Measurements from ENCODE around the gene ARHGAP22.

Gene ARHGAP22

GRCh38 chr10:48549236-48549635, 55.6 kb downstream of the ARHGAP22 start:
- no peak for DNase-seq

DNA sequence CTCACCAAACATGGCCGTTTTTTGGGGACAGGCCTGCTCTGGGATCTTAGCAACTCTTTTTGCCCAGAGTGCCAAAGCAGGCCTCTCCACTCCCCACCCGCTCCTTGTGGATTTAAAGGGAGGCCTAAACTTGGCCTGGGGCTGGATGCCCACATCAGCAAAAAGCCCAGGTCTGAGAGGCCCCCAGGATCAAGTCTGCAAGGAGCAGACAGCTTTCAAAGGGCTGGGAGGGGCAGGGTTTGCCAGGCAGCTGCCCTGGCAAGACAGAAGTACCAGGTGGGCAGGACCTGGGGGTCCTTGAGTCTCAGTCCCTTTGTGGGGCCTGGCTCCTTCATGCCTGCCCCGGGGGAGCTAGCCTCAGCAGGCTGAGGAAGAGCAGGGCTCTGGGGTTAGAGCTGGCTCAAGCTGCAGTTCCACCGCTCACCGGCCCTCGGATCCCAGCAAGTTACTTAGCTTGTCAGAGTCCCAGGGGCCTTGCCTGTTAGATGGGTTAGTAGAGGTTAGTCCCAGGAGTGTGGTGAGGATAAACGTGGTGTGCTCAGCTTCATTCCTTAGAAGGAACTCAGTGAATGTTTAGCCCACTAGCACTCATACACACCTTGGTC, 56.2 kb downstream of the ARHGAP22 start:
- DNase-seq = no peak

DNA sequence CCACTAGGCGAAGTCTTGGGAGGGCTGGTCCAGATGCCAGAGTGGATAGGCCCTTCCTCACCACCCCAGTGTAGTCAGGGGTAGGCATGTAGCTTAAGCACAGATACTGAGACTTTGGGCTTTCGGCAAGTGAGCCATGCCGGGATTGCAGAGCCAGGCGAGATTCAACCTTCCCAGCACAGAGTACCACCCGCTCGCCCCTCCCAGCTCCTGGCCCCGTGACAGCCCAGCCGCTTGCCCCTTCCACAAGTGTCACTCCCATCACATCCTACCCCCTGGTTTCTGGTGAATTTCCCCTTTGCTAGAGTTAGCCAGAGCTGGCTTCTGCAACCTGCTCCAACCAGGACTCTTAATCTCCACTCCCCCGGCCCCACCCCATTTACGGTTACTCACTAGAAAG, 56.9 kb downstream of the ARHGAP22 start:
- no peak for DNase-seq

- no peak for DNase-seq
These were observed 57.6 kb downstream of the ARHGAP22 start for GRCh38 chr10:48547061-48547895.

DNA sequence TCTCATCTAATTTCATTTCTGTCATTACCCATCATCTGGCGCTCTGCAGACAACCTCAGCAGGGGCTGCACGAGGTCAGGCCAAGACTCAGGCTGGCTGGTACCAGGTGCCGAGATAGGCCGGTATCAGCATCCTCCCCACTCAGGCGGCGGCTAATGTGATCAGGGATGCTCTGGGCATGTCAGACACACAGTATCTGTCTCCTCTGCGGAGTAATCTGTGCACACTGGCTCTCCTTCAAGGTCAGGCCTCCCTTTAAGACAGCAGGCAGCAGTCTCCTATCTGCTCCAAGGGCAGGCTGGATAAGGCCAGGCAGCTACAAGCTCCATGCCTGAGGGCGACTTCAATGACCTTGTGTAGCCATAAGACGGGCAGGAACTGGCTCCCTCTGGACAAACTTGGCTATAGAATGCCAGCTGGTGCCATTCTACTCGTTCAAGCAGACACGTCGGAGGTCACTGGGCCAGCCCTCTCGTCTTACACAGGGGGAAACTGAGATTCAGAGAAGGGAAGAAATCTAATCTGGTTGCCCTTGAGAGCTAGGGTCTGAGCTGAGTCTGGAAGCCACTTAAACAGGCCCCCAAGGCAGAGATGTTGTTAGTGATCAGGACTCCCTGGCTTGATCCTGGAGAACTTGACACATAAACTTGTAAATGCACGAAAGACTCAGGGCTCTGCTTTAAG, 59.3 kb downstream of the ARHGAP22 start:
- DNase-seq = no peak

GRCh38 chr10:48543182-48543844, 61.6 kb downstream of the ARHGAP22 start:
- DNase-seq = no peak

DNA sequence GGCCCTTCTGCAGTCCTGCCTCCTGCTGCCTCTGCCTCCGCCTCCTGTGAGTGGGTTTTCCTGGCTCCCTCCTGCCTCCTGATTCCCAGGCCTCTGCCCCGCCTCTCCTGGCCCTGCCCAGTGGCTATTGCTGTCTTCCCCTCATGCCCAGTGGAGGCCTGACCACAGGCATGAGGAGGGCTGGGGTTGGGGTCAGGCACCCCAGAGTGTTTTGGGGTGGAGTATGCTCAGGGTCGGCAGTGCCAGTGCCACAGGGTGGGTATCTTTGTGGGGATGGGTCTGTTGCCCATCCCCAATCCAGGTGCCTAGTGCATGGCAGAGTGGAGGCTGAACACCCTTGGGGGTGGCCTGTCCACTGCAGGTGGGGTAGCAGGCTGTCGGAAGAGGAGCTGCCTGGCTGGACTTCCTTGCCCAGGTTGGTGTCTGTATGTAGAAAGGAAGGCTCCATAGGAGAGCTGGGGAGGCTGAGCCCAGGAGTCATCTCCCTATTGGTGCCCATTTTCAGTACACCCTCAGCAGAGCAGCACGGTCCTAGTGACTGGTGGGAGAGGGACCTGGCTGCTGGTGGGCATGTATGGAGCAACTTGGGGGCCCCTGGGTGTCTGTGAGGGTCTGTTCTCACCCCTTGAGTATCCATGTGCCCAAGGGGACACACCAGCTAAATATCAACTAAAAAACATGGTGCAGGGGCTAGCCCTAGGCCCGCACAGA, 62.2 kb downstream of the ARHGAP22 start:
- DNase-seq = no peak

- DNase-seq = peak; percentile 44
These were observed 63.6 kb downstream of the ARHGAP22 start for GRCh38 chr10:48541144-48541795.

DNA sequence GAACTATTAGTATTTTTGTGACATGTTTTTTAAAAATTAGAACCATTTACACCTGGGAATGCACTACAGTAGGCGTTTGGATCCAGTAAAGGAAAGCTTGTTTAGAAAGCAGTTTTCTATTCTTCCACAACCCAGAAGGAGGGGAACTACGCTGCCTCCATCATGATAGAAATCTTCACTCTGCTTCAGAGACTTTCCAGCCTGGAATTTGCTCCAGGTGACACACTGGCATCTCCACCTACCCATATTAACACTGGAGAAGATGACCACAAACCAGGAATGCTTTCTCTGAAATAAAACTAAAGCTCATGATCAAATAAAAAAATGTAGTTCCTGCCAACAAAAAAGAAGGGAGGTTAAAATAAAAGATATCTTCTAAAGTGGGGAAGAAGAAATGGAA, 66.3 kb downstream of the ARHGAP22 start:
- no peak for DNase-seq

- DNase-seq = no peak
These were observed 67.7 kb downstream of the ARHGAP22 start for GRCh38 chr10:48536916-48537890.

- no peak for DNase-seq
These were observed 68.7 kb downstream of the ARHGAP22 start for GRCh38 chr10:48536156-48536500.

DNA sequence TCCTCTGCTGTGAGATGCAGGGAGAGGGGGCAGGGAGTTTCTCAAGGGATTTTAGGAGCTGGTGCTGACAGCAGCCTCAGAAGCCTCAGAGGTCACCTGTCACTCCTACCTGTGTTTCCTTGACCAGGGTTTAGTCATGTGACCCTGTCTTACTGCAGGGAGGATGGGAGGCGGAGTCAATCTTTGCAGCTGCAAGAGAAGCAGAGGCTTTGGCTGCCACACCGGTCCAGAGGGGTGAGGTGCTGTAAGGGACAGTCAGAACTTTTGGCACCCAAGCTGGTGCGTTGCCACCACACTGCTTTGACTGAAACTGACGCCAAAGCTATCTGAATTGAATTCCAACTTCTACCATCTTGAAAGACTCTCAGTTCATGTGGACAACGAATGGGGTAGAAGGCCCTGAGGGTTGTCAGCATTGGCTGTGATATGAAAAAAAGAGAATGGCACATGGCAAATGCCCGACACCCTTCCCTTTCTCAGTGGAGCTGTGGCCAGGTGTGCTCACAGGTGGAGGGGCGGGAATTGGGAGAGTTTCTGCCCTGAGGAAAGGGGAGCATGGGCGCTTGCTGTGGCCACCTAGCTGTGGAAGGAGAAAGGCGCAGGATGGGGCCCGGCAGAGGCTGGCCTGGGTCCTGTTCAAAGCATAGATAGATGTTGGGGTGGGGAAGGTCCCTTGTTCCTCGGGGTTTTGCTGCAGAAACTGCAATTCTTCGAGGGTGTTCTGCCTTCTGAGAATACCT, 69.3 kb downstream of the ARHGAP22 start:
- DNase-seq = no peak

- DNase-seq = peak; percentile 26
These were observed 70.7 kb downstream of the ARHGAP22 start for GRCh38 chr10:48533951-48534720.

GRCh38 chr10:48533540-48533939, 71.3 kb downstream of the ARHGAP22 start:
- DNase-seq = no peak

DNA sequence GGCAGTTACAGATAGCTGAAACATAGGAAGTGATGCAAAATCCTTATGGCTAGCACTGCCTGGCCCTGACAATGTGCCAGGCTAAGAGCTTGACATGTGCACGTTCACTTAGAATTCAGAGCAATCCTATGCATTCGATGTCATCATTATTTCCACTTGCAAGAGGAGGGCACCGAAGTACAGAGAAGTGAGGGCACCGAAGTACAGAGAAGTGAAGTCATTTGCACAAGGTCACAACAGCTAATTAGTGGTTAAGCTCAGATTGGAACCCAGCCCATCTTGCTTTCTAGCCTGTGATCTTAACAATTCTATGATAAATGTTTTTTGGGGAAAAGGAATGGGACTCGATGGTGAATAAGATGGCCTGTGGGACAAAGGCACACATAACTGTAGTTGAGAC, 73.4 kb downstream of the ARHGAP22 start:
- DNase-seq = peak; percentile 40

DNA sequence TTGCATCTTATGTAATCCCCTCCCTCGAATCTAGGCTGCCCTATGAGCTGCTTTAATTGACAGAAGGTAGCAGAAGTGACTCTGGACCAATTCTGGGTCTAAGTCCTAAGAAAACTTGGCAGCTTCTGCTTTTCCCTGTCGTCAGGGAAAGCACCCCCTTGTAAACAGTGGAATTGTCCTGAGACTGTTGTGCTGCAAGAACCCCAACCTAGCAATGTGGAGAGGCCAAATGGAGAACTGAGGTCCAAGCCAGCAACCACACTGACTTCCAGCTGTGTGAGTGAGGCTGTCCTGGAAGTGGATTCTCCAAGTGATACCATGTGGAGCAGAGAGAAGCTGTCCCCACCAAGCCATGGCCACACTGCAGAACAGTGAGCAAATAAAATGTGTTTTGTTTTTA, 75.5 kb downstream of the ARHGAP22 start:
- no peak for DNase-seq

DNA sequence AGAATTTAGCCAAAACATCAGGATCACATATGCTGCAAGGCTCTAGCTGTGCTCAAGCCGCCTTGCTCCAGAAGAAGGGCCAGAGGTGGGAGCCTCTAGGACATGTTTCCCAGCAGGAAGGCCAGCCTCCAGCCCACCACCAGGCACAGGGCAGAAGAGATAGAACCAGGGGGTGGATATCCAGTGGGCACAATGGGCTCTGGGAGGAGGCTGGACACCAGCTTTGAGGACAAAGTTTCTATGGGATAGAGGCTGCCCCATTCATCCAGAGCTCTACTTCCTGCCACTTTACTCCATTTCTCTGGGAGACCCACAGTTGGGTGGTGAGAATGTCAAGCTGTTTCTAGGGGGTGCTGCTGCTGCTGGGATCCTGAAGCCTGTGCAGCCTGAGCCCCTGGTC, 77.1 kb downstream of the ARHGAP22 start:
- no peak for DNase-seq

DNA sequence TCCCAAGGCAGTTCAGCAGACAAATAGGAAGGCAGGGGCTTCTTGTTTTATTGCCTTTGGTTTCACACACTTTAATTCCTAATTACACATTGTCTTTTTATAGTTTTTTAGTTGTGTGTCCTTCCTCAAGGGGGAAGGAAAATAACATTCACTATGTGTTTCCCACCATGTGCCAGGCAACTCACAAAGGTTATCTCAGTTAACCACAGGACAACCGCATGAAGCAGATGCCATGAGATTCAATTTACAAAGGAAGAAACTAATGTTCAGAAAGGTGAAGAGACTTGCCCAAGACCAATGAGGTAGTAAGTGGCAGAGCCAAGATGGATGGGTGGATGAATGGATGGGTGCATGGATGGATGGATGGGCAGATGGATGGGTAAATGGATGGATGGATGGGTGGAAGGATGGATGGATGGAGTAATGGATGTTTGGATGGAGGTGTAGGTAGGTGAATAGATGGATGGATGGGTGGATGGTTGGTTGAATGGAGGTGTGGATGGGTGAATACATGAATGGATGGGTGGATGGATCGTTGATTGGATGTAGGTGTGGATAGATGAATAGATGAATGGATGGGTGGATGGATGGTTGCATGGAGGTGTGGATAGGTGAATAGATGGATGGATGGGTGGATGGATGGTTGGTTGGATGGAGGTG, 77.9 kb downstream of the ARHGAP22 start:
- DNase-seq = no peak

Measured in fibroblast of skin of right biceps (primary cell).